HG03571 (cell line): ENCODE results near the gene TMEM174.
A peak's percentile ranks its signal among the peaks of the same experiment; 100 is the strongest.

ENCODE experiments used
- ATAC-seq: cut with Tn5 transposase; IDR thresholded peaks from one replicate; pipeline ENCODE4 v1.9.1; 2021; ENCODE audit not compliant: unreplicated experiment

The TMEM174 gene

DNA sequence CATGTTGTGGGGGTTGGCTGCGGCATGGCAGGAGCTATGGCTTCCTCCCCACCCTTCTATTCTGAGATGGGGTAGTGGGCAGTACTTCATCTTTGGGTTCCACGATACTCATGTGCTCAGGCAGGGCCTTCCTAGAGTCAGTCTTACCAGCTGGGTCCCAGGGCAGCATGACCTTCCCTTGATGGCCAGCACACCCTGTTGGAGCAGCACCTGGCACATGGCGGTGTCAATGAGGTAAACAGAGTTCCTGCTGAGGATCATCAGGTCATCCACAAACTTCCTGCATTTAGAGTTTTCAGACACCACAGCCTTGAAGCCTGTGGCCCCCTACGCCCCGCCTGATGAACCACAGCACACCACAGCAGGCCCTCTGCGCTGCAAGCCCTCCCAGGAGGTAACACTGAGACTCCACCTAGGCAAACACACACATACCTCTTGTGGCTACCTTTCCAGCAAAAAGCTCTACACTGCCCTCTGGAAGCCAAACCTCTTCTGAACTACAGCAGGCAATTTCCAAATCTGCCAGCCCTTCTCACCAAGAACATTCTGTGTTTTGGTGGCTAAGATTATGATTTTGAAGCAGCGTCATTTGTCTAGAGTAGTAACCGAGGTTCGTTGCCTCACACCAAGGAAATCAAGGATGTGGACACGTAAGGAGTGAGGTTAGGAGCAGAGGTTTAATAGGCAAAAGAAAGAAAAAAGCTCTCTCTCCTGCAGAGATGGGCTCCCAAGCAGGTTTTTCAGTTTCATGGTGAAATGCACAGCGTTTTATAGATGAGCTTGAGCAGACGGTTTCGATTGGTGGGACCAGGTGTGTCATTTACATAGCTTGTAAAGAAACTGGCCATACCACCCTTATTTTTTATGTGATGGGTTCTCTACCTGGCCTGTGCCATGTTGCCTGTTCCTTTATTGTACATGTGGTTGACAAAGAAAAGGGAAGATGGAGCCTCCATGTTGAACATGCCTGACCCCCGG is 20.3 kb upstream of the TMEM174 start:
- ATAC-seq: no peak

DNA sequence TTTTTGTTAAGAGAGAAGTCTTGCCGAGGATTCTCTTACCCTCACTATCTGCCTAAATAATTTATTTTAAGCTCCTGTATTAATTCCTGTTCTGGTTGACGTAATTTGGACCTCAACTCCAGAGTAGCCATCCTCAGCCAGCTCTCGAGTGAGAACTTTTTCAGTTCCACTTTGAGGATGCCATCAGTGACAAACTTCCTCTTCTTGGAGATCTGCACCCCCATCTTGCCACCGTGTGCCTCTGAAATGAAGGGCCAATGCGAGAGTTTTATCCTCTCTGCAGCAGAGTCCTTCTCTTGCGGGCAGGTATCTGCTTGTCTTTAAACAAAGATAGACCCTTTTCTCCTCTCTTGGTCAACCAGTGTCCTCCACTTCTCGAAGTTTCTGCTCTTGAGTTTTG is 19.5 kb upstream of the TMEM174 start:
- no peak for ATAC-seq

DNA sequence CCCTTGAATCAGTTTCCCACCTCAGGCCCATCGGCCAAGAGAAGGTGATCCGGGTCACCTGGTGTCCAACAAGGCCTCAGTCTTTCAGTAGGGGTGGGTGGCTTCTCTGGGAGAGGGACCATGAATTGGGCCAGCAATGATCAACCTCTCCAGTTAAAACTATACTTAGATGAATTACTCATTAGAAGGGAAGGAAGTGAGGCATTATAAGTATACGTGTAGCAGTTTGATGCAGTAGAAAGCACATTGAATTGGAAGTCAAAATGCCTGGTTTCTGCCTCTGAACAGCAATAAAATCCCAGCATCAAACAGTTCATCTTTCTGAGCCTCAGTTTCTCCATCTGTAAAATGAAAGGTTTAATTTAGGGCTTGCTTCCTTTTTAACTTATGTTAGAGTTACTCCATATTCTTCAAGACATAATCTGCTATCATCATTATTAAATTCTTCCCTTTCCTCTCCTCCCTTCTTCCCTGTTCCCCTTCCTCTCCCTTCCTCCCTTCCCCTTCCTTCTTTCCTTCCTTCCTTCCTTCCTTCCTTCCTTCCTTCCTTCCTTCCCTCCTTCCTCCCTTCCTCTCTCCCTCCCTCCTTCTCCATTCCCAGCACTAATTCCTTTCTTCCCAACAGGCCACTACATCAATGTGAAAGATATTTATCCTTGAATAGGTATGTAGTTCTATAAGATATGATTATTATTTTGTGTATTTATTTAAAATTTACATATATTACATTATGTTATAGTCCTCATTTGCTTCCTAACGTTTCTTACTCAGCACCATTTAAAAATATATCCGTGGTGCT is 18.6 kb upstream of the TMEM174 start:
- ATAC-seq: no peak

DNA sequence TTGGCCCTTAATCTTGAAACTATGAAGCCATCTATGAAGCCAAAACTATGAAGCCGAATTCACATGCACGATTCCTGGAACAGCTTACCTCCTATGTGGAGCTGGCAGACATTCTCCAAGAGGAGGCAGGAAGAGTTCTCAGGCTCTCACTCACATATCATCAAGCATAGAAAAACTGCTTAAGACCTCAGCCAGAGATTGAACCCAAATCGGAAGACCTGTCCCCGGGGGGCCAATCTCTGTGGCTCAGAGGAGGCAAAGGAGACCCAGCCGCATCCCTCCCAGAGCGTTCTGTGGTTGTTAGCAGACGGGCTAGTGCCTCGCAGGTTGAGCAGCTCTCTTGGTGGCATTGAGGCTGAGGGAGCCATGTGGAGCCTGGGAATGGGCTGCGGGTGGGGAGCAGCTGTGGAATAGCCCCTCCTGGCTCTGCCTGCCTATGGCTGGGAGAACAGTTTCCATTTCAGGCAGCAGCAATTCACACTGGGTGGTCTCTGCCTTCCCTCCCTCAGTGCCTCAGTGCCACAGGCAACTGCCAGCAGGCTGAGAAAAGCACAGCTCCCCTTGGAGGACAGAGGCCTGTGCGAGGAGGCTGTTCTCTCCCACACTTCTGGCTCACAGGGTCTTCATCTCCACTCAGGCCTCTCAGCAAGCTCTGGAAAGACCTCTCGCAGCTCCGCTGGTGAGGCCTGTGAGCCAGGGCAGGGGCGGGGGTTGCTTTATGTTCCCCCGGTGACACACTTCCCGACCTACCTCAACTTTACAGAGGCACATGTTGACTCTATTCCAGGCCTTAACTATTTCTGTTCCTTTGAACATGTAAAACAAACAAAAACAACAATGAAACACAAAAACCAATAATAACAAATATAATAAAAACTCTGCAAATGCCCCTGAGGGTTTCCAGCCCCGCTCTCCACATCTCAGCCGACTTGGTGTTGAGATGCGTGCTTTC is 17.4 kb upstream of the TMEM174 start:
- ATAC-seq: no peak

DNA sequence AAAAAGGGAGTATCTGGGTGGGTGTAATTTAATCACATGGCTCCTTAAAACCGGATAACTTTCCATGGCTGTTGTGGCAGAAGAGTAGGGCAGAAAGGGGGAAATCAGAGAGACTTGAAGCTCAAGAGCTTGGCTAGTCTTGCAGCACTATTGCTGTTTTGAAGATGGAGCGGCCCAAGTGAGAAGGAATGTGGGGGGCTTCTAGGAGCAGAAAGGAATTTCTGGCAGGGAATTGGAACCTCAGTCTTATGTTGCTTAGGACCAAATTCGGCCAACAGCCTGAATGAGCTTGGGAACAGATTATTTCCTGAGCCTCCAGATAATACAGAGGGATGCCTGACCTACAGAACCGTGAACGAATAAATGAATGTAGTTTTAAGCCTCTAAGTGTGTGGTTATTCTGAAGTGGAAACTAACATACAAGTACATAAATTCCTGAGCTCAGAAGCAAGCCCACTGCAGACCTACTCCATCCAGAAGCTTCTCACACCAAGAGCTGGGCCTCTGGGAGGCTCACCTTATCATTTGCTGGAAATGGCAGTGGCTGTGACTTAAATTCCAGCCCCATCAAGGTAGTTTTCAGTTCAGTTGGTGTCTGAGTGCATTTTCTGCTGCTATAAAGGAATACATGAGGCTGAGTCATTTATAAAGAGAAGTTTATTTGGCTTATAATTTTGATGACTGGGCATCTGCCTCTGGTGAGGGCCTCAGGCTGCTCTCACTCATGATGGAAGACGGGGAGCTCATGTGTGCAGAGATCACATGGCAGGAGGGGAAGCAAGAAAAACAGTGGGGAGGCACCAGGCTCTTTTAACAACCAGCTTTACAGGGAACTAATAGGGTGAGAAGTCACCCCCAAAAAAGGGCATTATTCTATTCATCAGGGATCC is 15.3 kb upstream of the TMEM174 start:
- no peak for ATAC-seq

DNA sequence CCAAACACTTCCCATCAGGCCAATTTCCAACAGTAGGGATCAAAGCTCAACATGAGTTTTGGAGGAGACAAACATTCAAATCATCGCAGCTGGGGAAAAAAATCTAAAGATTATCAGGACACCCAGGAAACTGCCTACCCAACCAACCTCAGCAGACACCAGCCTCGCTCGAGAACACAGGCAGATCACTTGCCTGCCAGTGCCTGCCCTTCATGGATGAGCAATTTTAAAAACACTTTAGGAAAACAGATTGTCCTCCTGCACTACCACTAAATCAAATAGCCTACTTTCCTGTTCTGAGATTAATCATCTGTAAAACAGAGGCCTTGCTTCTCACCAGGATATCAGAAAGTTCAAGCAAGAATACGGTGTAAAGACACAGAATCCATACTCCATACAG is 14.7 kb upstream of the TMEM174 start:
- ATAC-seq: no peak

DNA sequence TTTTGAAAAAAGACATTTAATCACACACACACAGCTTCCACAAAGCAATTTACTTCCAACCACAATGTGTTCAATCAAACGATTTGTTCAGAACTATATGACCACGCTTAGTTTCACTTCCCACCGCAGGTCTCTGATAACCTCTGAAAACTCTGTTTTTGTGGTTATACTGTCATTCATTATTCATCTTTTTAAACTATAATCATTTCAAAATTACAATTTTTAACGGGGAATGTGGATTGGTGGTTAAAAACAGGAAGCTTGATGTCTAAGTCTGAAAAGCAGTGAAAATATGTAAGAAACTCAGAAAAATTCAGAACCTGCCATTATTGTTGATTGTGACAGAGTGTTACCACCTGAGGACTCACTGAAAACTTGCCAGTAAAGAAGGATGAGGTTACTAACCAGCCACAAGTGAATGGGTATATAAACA is 12.7 kb upstream of the TMEM174 start:
- ATAC-seq: peak; percentile 84

DNA sequence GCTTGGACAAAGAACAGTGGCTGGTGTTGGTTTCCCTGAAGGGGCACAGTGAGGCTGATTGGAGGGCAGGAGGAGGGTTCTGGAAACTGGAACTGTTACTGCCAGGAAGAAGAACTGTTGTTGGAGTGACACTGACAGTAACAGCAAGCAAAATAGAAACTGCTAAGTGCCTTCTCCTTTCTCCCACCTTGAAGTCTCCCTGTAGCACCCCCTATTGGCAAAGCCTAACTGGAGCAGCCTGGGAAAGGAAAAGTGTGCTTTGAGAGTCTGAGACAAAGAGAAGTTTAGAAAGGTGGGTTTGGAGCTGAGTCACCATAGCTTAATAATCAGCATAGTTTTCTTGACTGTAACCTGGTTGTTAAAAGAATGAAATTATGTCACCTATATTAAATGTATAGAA is 2.5 kb upstream of the TMEM174 start:
- ATAC-seq: no peak

DNA sequence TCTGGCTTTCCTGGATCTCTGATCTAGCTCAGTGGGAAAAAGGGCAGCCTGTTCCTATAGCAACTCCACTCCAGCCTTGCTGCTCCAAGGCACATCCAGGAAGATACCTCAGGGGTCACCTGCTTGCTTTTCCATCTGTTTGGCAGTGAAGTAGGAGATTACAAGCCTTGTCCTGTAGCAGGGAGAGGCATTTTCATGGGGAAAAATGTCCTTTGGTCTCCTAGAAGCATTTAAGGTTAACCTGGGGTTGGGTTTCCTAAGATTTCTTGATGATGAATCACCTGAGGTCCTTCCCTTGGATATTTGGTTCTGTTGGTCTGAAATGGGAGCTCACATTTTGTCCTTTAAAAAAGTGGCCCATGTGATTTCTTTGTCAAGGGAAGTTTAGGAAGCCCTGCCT is 1.5 kb upstream of the TMEM174 start:
- ATAC-seq: no peak

DNA sequence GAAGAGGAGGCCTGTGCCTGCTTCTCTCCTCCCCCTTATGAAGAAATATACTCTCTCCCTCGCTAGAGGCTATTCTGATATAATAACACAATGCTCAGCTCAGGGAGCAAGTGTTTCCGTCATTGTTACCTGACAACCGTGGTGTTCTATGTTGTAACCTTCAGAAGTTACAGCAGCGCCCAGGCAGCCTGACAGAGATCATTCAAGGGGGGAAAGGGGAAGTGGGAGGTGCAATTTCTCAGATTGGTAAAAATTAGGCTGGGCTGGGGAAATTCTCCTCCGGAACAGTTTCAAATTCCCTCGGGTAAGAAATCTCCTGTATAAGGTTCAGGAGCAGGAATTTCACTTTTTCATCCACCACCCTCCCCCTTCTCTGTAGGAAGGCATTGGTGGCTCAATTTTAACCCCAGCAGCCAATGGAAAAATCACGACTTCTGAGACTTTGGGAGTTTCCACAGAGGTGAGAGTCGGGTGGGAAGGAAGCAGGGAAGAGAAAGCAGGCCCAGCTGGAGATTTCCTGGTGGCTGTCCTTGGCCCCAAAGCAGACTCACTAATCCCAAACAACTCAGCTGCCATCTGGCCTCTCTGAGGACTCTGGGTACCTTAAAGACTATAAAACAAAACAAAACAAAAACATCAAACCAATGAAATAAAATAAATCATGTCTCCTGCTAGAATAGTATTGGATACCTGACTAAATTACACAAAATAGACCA is 1.3 kb downstream of the TMEM174 start:
- ATAC-seq: no peak

DNA sequence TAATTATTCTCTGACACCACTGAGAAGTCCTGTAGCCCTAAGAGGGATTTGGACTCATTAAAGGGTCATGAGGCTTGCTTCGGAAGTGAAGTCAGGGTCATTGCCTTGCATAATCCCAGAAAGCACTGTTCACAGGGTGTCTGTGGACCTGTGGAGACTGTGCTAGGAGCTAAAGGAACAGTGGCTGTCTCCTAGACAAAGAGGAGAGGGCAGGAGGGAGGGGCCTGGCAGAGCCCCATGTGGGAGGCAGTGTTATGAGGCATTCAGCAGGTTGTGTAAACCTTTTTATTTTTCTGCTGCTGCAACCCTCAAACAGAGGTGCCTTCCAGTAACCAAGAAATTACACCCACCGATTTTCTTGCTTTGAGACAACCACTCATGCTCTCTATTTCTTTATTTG is 3.3 kb downstream of the TMEM174 start:
- no peak for ATAC-seq

DNA sequence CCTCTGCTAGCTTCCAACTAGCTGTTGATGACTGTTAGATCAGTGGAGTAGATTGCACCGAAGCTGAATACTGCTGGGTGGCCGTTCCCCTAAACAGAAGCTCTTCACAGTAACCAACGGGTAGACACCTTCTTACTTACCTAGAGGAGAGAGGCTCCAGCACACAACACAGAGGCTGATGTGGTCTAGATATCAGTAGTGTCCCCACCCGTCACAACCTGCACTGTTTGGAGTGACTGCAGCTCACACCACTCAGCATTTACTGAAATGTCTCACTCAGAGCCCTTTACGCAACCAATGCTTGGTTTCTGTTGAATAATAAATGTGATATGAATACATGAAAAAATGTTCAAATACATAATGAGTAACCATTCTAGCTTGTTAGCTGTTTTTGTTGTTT is 5.3 kb downstream of the TMEM174 start:
- ATAC-seq: no peak

DNA sequence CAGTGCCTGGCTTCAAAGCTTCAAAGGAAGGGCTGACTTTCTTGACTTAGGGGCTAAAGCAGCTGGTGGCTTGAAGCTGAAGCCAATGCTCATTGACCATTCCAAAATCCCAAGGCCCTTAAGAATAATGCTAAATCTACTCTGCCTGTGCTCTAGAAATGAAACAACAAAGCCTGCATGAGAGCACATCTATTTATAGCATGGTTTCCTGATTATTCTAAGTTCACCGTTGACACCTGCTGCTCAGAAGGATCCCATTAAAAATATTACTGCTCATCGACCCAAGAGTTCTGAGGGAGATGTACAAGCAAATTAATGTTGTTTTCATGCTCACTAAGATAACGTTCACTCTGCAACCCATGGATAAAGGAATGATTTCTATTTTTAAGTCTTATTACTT is 6.7 kb downstream of the TMEM174 start:
- no peak for ATAC-seq

DNA sequence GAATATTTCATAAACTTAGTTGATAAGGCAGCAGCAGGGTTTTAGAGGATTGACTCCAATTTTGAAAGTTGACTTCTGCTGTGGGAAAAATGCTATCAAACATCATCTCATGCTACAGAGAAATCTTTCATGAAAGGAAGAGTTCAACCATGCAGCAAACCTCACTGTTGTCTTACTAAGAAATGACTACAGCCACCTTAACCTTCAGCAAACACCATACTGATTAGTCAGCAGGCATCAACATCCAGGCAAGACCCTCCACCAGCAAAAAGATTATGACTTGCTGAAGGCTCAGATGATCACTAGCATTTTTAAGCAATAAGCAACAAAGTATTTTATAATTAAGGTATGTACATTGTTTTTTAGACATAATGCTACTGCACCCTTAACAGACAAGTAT is 7.6 kb downstream of the TMEM174 start:
- no peak for ATAC-seq

DNA sequence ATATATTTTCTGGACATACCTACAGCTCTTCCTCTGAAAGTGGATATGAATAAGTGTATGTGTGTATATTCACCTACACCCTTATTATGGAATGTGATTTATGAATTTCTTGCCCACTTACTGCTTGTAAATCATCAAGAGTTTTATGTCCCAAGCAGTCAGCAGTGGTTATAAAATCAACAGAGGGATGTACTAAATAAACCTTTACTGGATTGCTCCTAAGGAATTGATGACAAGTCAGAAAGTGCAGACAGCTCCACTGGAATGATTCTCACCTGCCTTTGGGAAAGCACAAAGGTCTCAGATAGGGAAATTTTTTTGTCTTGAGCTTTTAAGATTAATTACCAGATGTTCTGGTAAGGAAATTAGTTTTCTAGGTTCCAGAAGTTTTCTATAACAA is 9.3 kb downstream of the TMEM174 start:
- ATAC-seq: no peak

DNA sequence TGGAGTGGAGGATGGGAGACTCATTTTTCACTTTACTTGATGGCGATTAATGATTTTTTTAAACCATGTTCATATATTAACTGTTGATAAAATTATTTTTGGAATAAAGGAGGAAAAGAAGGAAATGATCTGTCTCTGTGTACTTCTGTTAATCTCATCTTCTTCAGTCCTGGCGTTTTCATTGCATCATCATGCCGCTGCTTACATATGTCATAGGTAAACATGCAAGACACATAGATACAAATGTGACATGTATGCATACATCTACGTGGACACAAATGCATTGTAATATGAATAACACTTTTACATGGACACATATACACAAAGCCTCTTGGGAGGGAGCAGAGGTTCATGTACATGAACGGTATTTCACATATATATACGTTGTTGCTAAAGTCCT is 10.0 kb downstream of the TMEM174 start:
- no peak for ATAC-seq

DNA sequence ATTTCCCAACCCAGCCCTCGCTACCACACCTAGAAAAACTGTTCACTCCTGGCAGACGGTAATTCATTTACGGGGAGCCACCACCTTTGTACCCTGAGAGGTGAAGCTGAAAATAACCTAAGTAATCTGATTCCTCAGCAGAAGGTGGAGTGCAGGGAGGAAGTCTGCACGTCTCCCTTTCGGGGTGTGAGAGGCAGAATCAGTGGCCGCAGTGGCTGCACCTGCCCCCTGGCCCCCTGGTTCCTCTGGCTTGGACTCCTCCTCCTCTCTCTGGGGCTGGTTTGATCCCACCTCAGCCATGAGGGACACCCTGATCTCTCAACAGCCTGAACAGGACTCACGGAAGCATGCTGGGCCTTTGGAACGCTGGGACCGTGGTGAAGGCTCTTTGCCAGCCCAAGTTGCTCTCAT is 10.5 kb downstream of the TMEM174 start:
- no peak for ATAC-seq

DNA sequence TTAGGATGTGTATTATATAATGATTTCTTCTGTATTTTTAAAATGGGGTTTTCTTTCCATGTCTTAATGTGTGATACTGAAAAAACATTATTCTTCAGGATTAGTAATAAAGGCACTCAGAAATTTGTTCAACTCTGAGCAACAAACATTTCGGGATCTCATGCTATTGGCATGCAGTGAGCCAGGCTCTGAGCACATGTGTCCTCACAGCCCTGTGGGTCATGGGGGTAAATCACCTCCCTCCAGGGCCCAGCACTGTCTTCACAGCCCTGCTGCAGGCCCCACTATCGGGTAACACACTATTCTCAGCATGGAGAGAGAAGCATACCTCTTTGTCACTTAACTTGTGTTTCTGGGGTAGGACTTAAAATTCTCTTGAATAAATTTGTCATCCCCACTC is 14.0 kb downstream of the TMEM174 start:
- ATAC-seq: no peak

DNA sequence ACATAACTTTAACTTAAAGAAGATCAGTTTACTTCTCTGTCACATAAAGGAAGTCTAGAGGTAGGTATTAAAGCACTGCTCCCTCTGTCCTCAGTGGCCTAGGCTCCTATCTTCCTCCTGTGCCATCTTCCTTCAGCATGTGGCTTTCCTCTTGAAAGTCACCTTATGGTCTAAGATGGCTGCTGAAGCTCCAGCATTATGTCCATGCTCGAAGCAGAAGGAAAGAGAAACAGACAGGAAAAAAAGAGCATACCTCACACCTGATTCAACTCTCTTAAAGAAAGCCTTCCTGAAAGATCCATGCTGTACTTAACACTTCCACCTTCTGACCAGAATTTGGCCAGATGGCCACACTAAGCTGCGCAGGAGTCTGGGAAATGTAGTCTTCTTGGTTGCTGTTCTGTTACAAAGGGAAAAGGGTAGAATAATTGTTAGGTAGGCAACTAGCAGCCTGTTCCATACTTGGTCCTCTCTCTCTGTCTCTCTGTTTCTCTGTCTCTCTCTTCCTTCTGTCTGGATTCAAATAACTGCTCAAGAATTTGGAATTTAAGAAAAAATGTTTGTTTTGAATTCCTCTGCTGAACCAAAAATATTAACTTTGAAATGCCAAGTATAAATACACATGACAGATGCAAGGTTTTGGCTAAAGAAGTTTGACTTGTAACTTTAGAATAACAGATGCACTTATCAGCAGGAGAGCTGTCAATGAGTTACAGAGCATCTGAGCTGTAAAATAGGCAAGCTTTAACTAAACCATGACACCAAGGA is 16.0 kb downstream of the TMEM174 start:
- no peak for ATAC-seq
